Measurements from ENCODE around the gene RECQL5.
"Not testable (repeated sequence)": the region's sequence is repeated elsewhere in the genome, so short reads cannot be mapped to it uniquely, and the experiment has no call there.

GRCh38 chr17:75593430-75593829, 73.5 kb downstream of the RECQL5 start:
- not testable (repeated sequence) for TF ChIP-seq CTCF (IDR thresholded peaks at IDR 0.05; ENCODE audit: poor library complexity); EZH2phosphoT487 (IDR thresholded peaks at IDR 0.05; ENCODE audit: low read depth, severe bottlenecking, unreplicated experiment)
